PC-3 (cell line): Measurements from ENCODE around the gene RPS26. TPM values are rescaled to one million over a fixed set of nuclear protein-coding genes. Genes with fewer than 3 reads are reported as not detected.

Source experiments
- ATAC-seq: fragments of 200-7000 bp; cut with Tn5 transposase; 2 replicates; pipeline ENCODE4 v1.9.1; 2020; ENCODE audit warnings: mild to moderate bottlenecking, moderate library complexity
- BruUV-seq: library from RNA; stranded (reverse); fragments of 400-500 nt; replicated peaks from 2 replicates; lab custom pipeline; 2021; lab: Mats Ljungman, UMichigan
- CTCF ChIA-PET: fragments of 300-600 bp; sonication (Branson Sonifier 250); formaldehyde crosslinking; loops from one replicate; lab custom pipeline; 2022; ENCODE audit warnings: antibody characterized with exemption; lab: Charles Lee
- POLR2A ChIA-PET: fragments of 300-600 bp; sonication (Branson Sonifier 250); formaldehyde crosslinking; loops from one replicate; lab custom pipeline; 2022; ENCODE audit warnings: antibody characterized with exemption; ENCODE audit not compliant: unreplicated experiment; lab: Charles Lee
- DNase-seq: peaks from one replicate; pipeline ENCODE4 v3.0.0-alpha.2; 2015
- H2AFZ ChIP-seq: fragments of 300-600 bp; sonication (generic); 2 replicates; pipeline ENCODE4 v1.6.0; 2016; ENCODE audit warnings: antibody characterized with exemption, low read length
- H3F3A ChIP-seq: fragments of 300-600 bp; sonication (generic); one replicate; pipeline ENCODE4 v1.6.0; 2017; ENCODE audit warnings: antibody characterized with exemption, low read length, control low read depth, mild to moderate bottlenecking; ENCODE audit not compliant: unreplicated experiment
- H3K27ac ChIP-seq: fragments of 300-600 bp; sonication (generic); 2 replicates; pipeline ENCODE4 v1.5.1; 2016; ENCODE audit warnings: mild to moderate bottlenecking, low read length
- H3K27me3 ChIP-seq: fragments of 300-600 bp; sonication (generic); 2 replicates; pipeline ENCODE4 v1.6.1; 2016; ENCODE audit warnings: low read length, mixed read lengths
- H3K36me3 ChIP-seq: fragments of 300-600 bp; sonication (generic); 2 replicates; pipeline ENCODE4 v1.6.1; 2016; ENCODE audit warnings: low read depth, mixed run types, low read length, mixed read lengths
- H3K4me1 ChIP-seq: fragments of 300-600 bp; sonication (generic); 2 replicates; pipeline ENCODE4 v1.5.1; 2016; ENCODE audit warnings: low read length; ENCODE audit not compliant: insufficient read depth
- H3K4me2 ChIP-seq: fragments of 300-600 bp; sonication (generic); 2 replicates; pipeline ENCODE4 v1.6.0; 2016; ENCODE audit warnings: low read length
- H3K4me3 ChIP-seq: fragments of 300-600 bp; sonication (generic); 2 replicates; pipeline ENCODE4 v1.5.1; 2016; ENCODE audit warnings: mild to moderate bottlenecking, low read length, mixed read lengths
- H3K79me2 ChIP-seq: fragments of 300-600 bp; sonication (generic); 2 replicates; pipeline ENCODE4 v1.6.1; 2017; ENCODE audit warnings: low read length, mixed read lengths
- H3K9ac ChIP-seq: fragments of 300-600 bp; sonication (generic); 2 replicates; pipeline ENCODE4 v1.6.0; 2016; ENCODE audit warnings: mild to moderate bottlenecking, low read length
- H3K9me2 ChIP-seq: fragments of 300-600 bp; sonication (generic); replicated peaks from 2 replicates; pipeline ENCODE4 v1.6.1; 2016; ENCODE audit warnings: mixed run types, low read length, mixed read lengths
- H3K9me3 ChIP-seq: fragments of 300-600 bp; sonication (generic); 2 replicates; pipeline ENCODE4 v1.6.1; 2016; ENCODE audit warnings: low read length, mixed read lengths
- H4K20me1 ChIP-seq: fragments of 300-600 bp; sonication (generic); 2 replicates; pipeline ENCODE4 v1.6.1; 2016; ENCODE audit warnings: low read length, mixed read lengths
- CTCF ChIP-seq: fragments of 300-600 bp; sonication (generic); conservative IDR thresholded peaks from 2 replicates; pipeline ENCODE4 v1.5.1; 2017; ENCODE audit warnings: antibody characterized with exemption, low read depth, mild to moderate bottlenecking, low read length
- EZH2 ChIP-seq: fragments of 300-600 bp; sonication (generic); IDR thresholded peaks from one replicate; pipeline ENCODE4 v1.6.1; 2017; ENCODE audit warnings: antibody characterized with exemption, mild to moderate bottlenecking, low read length; ENCODE audit not compliant: unreplicated experiment
- EZH2phosphoT487 ChIP-seq: fragments of 300-600 bp; sonication (generic); IDR thresholded peaks from 2 replicates; pipeline ENCODE4 v1.6.1; 2018; ENCODE audit warnings: mild to moderate bottlenecking, antibody characterized with exemption, low read length, borderline replicate concordance
- intact Hi-C: fragments of 100-400 bp; cut with micrococcal nuclease; formaldehyde crosslinking; loops from 2 replicates; pipeline ENCODE4 v1.9.0; 2023
- total RNA-seq: library from RNA; depleted of rRNA; stranded (reverse); fragments of >200 nt; gene quantifications from 2 replicates; pipeline ENCODE4 v1.2.3, GENCODE V29; 2014

The RPS26 gene
- total RNA-seq, 1 experiment from 2014 or later: 320 TPM

GRCh38 chr12:55995366-55995765 is 46.4 kb upstream of the RPS26 start:
- no peaks in the 10 kb centered on the region for H3K9me2 ChIP-seq
- H4K20me1 ChIP-seq: no peaks in the 10 kb centered on the region
- no TSS peak for BruUV-seq
- H3K36me3 ChIP-seq: peaks cover 19% of the 10 kb centered on the region; the same call in 1 of the 2 replicates
- no peak for ATAC-seq
- H3K9me3 ChIP-seq: no peaks in the 10 kb centered on the region
- H3K4me1 ChIP-seq: peaks cover 5% of the 10 kb centered on the region; the same call in 1 of the 2 replicates
- no peak overlapping the region for H2AFZ ChIP-seq
- TF ChIP-seq EZH2 (no peak), CTCF (no peak), EZH2phosphoT487 (no peak)
- H3K9ac ChIP-seq: no peak overlapping the region
- H3K4me2 ChIP-seq: no peak overlapping the region
- POLR2A ChIA-PET: no interaction called here
- DNase-seq: no peak
- intact Hi-C loops: no loop called here
- H3K4me3 ChIP-seq: no peak overlapping the region
- H3K27me3 ChIP-seq: no peaks in the 10 kb centered on the region
- no peak overlapping the region for H3K27ac ChIP-seq
- H3F3A ChIP-seq: no peaks in the 10 kb centered on the region
- peaks cover 12% of the 10 kb centered on the region for H3K79me2 ChIP-seq
- CTCF ChIA-PET: interaction anchor here (0.5 to 1.1 kb wide), 4 partner anchors 12 to 58 kb away, joined by 3 to 8 read pairs (median 4); no protein-coding TSS in a partner anchor

- peak; percentile 14; the same call in 1 of the 2 replicates for ATAC-seq
- H3K36me3 ChIP-seq: peaks cover 13% of the 10 kb centered on the region; the same call in 1 of the 2 replicates
- POLR2A ChIA-PET: interaction anchor here (0.9 to 1.5 kb wide), 2 partner anchors 22 to 33 kb away, joined by 4 to 7 read pairs; no protein-coding TSS in a partner anchor
These were observed 45.5 kb upstream of the RPS26 start for GRCh38 chr12:55996201-55996714.

More at GRCh38 chr12:55996201-55996714, 45.5 kb upstream of the RPS26 start:
- no peak for TF ChIP-seq EZH2phosphoT487
- peak; percentile 96 for TF ChIP-seq CTCF
- TF ChIP-seq EZH2: no peak
- Histone ChIP-seq H2AFZ (peak overlapping the region; percentile 84), H3K4me3 (peak overlapping the region; percentile 82), H3K27me3 (no peaks in the 10 kb centered on the region), H3K79me2 (peaks cover 12% of the 10 kb centered on the region), H3K4me1 (peaks cover 5% of the 10 kb centered on the region; the same call in 1 of the 2 replicates), H3K4me2 (peak overlapping the region; percentile 93), H3K9me2 (no peaks in the 10 kb centered on the region), H4K20me1 (no peaks in the 10 kb centered on the region), H3K9ac (peak overlapping the region; percentile 62; the same call in 1 of the 2 replicates), H3F3A (no peaks in the 10 kb centered on the region), H3K9me3 (no peaks in the 10 kb centered on the region), H3K27ac (no peak overlapping the region)
- peak; percentile 75 for DNase-seq
- TSS peak; percentile 93 for BruUV-seq
- CTCF ChIA-PET: interaction anchor here (0.5 to 3.5 kb wide), 13 partner anchors 11 to 1122 kb away, joined by 3 to 29 read pairs (median 5); partner anchors contain the start of gene RAB5B
- intact Hi-C loops: loop anchor here (1.0 kb wide), 2 partner anchors 23 to 33 kb away; no protein-coding TSS in a partner anchor
